CD14-positive monocyte (primary cell): ENCODE results near the gene JARID2. TPM values are rescaled to one million over a fixed set of nuclear protein-coding genes. Genes with fewer than 3 reads are reported as not detected.

ENCODE experiments used
- DNase-seq, 3 donors: peaks; one replicate each; pipeline ENCODE4 v3.0.0-alpha.2; 2011 to 2022
- H2AFZ ChIP-seq: 2 replicates; pipeline ENCODE4 v1.6.0; 2012; ENCODE audit warnings: mild to moderate bottlenecking, low read depth, low read length, inconsistent platforms; ENCODE audit not compliant: insufficient read depth, poor library complexity, severe bottlenecking
- H3K27ac ChIP-seq, 2 donors: 1 replicate in 1 of 2; 2 replicates in 1 of 2; pipeline ENCODE4 v1.5.1; 2012 to 2013; ENCODE audit warnings: low read length in 2 of 2, control low read depth in 1 of 2, inconsistent platforms in 1 of 2, low read depth in 1 of 2, mild to moderate bottlenecking in 1 of 2
- H3K27me3 ChIP-seq, 2 donors: one replicate each; pipeline versions ENCODE4 v1.6.0 to v1.6.1; 2011 to 2013; ENCODE audit warnings: low read length in 2 of 2; ENCODE audit not compliant: control insufficient read depth in 2 of 2, insufficient read depth in 2 of 2
- H3K36me3 ChIP-seq, 2 donors: replicated peaks in 1 of 2; 1 replicate in 1 of 2; 2 replicates in 1 of 2; pipeline versions ENCODE4 v1.5.1 to v1.6.1; 2012 to 2013; ENCODE audit warnings: low read length in 2 of 2, control low read depth in 1 of 2, inconsistent platforms in 1 of 2, mild to moderate bottlenecking in 1 of 2; ENCODE audit not compliant: insufficient read depth in 2 of 2, control insufficient read depth in 1 of 2
- H3K4me1 ChIP-seq, 2 donors: 1 replicate in 1 of 2; 2 replicates in 1 of 2; pipeline versions ENCODE4 v1.5.1 to v1.6.1; 2012 to 2013; ENCODE audit warnings: low read length in 2 of 2, control low read depth in 1 of 2, inconsistent platforms in 1 of 2, mild to moderate bottlenecking in 1 of 2, moderate library complexity in 1 of 2; ENCODE audit not compliant: insufficient read depth in 2 of 2, control insufficient read depth in 1 of 2
- H3K4me2 ChIP-seq: replicated peaks from 2 replicates; pipeline ENCODE3; 2012; ENCODE audit warnings: low read length, moderate library complexity, mild to moderate bottlenecking; ENCODE audit not compliant: poor library complexity, severe bottlenecking; ENCODE audit errors: extremely low read depth
- H3K4me3 ChIP-seq, 3 experiments: fragments of 200-600 bp in 1 of 3; sonication (generic) in 1 of 3; replicated peaks in 1 of 3; 1 replicate in 2 of 3; 2 replicates in 1 of 3; pipeline ENCODE4 v1.5.1; 2011 to 2013; ENCODE audit warnings: low read length in 3 of 3, mild to moderate bottlenecking in 3 of 3, control low read depth in 2 of 3, low read depth in 2 of 3, inconsistent platforms in 1 of 3, moderate library complexity in 1 of 3
- H3K79me2 ChIP-seq: 2 replicates; pipeline ENCODE4 v1.6.0; 2012; ENCODE audit warnings: mild to moderate bottlenecking, control low read depth, inconsistent platforms, low read length, moderate library complexity; ENCODE audit not compliant: insufficient read depth
- H3K9ac ChIP-seq: 2 replicates; pipeline ENCODE4 v1.6.0; 2017; ENCODE audit warnings: low read length, mild to moderate bottlenecking; ENCODE audit not compliant: insufficient read depth, poor library complexity, severe bottlenecking
- H3K9me3 ChIP-seq, 2 donors: replicated peaks in 1 of 2; 1 replicate in 1 of 2; 2 replicates in 1 of 2; pipeline versions ENCODE4 v1.5.1 to v1.6.1; 2012 to 2013; ENCODE audit warnings: low read length in 2 of 2, control low read depth in 1 of 2; ENCODE audit not compliant: control insufficient read depth in 1 of 2, insufficient read depth in 1 of 2
- H4K20me1 ChIP-seq: 2 replicates; pipeline ENCODE4 v1.6.0; 2012; ENCODE audit warnings: mild to moderate bottlenecking, low read length, control low read depth, moderate library complexity; ENCODE audit not compliant: insufficient read depth
- H3K27ac Mint-ChIP-seq, 7 donors: one replicate each; pipeline ENCODE4 v1.8.0; 2020; ENCODE audit warnings: mild to moderate bottlenecking in 7 of 7, mixed read lengths in 7 of 7, moderate library complexity in 6 of 7, inconsistent platforms in 2 of 7
- H3K27me3 Mint-ChIP-seq, 3 donors: one replicate each; pipeline ENCODE4 v1.8.0; 2021 to 2022; ENCODE audit warnings: low read depth in 3 of 3, mild to moderate bottlenecking in 3 of 3, mixed read lengths in 3 of 3, moderate library complexity in 3 of 3, inconsistent platforms in 1 of 3
- H3K36me3 Mint-ChIP-seq, 2 donors: one replicate each; pipeline ENCODE4 v1.8.0; 2020; ENCODE audit warnings: mixed read lengths in 2 of 2, inconsistent platforms in 1 of 2, mild to moderate bottlenecking in 1 of 2
- H3K4me1 Mint-ChIP-seq: one replicate; pipeline ENCODE4 v1.8.0; 2020; ENCODE audit warnings: mild to moderate bottlenecking, mixed read lengths
- H3K4me3 Mint-ChIP-seq, 2 donors: one replicate each; pipeline ENCODE4 v1.8.0; 2020; ENCODE audit warnings: mild to moderate bottlenecking in 2 of 2, mixed read lengths in 2 of 2, moderate library complexity in 1 of 2
- H3K9me3 Mint-ChIP-seq, 7 donors: one replicate each; pipeline ENCODE4 v1.8.0; 2020 to 2022; ENCODE audit warnings: mixed read lengths in 7 of 7, mild to moderate bottlenecking in 6 of 7, moderate library complexity in 6 of 7, inconsistent platforms in 2 of 7
- CTCF ChIP-seq: fragments of 200-600 bp; IDR thresholded peaks from one replicate; pipeline ENCODE4 v1.8.0; 2022; ENCODE audit warnings: antibody characterized with exemption, mild to moderate bottlenecking
- WGBS: methylation state at CpG from one replicate; pipeline ENCODE4 v1.1.5; 2013; ENCODE audit warnings: missing lambda C conversion rate; ENCODE audit not compliant: insufficient coverage; 5-methylcytosine and 5-hydroxymethylcytosine counted together
- intact Hi-C, 2 donors: fragments of 100-400 bp; cut with micrococcal nuclease; formaldehyde crosslinking; loops; one replicate each; pipeline versions ENCODE4 v1.15.0 to v1.15.1; 2023
- polyA plus RNA-seq, 3 donors: library from polyadenylated mRNA; depleted of rRNA in 1 of 3; unstranded in 2 of 3; stranded (reverse) in 1 of 3; fragments of 300-500 nt in 2 of 3; fragments of >200 nt in 1 of 3; fragmentation: Illumina TruSeq in 2 of 3; gene quantifications; 1 replicate in 2 of 3; 2 replicates in 1 of 3; pipeline ENCODE4 v1.2.3, GENCODE V29; 2012 to 2021

JARID2 gene
- polyA plus RNA-seq, 3 donors = 6.8 to 17.5 (median 12.5) TPM

GRCh38 chr6:15510121-15510520 lies 264.3 kb downstream of the JARID2 start:
- H3K27ac Mint-ChIP-seq = peak overlapping the region in 4 of 7 donors; percentile 8 to 97 (median 91)
- Histone ChIP-seq H3K4me2 (no peak overlapping the region), H3K4me1 (peaks cover 17 to 30% of the 10 kb centered on the region in 2 donors), H3K36me3 (peaks cover 91 to 98% of the 10 kb centered on the region in 2 donors), H3K9me3 (no peaks in the 10 kb centered on the region), H3K4me3 (no peak overlapping the region), H4K20me1 (peaks cover 97% of the 10 kb centered on the region), H2AFZ (no peak overlapping the region), H3K9ac (no peak overlapping the region), H3K27ac (peak overlapping the region in 1 of 2 donors; percentile 84), H3K27me3 (no peaks in the 10 kb centered on the region), H3K79me2 (peaks cover 46% of the 10 kb centered on the region)
- no peaks in the 10 kb centered on the region for H3K9me3 Mint-ChIP-seq
- no peak for DNase-seq
- peaks cover 26% of the 10 kb centered on the region for H3K4me1 Mint-ChIP-seq
- intact Hi-C loops = no loop called here
- no peak for TF ChIP-seq CTCF
- H3K27me3 Mint-ChIP-seq = peaks cover 0 to 5% (median 3%) of the 10 kb centered on the region in 3 donors
- H3K36me3 Mint-ChIP-seq = peaks cover 89 to 99% of the 10 kb centered on the region in 2 donors
- 100% methylated on average over 1 of the region's 6 CpGs for WGBS
- H3K4me3 Mint-ChIP-seq = no peak overlapping the region

- H2AFZ ChIP-seq = no peak overlapping the region
- peak overlapping the region in 1 of 2 donors; percentile 84 for H3K27ac ChIP-seq
- Mint-ChIP-seq H3K9me3 (no peaks in the 10 kb centered on the region), H3K27ac (peak overlapping the region in 6 of 7 donors; percentile 28 to 92 (median 73)), H3K4me1 (peaks cover 26% of the 10 kb centered on the region), H3K27me3 (peaks cover 0 to 4% (median 3%) of the 10 kb centered on the region in 3 donors), H3K4me3 (no peak overlapping the region), H3K36me3 (peaks cover 89 to 99% of the 10 kb centered on the region in 2 donors)
- H3K4me2 ChIP-seq = no peak overlapping the region
- no peak overlapping the region for H3K9ac ChIP-seq
- no peak for DNase-seq
- peaks cover 43% of the 10 kb centered on the region for H3K79me2 ChIP-seq
- 81% methylated on average over 16 of the region's 16 CpGs for WGBS
- H3K9me3 ChIP-seq = no peaks in the 10 kb centered on the region
- no peak overlapping the region for H3K4me3 ChIP-seq
- no peak for TF ChIP-seq CTCF
- H3K36me3 ChIP-seq = peaks cover 91 to 98% of the 10 kb centered on the region in 2 donors
- H4K20me1 ChIP-seq = peaks cover 97% of the 10 kb centered on the region
- no peaks in the 10 kb centered on the region for H3K27me3 ChIP-seq
- H3K4me1 ChIP-seq = peaks cover 17 to 30% of the 10 kb centered on the region in 2 donors
- intact Hi-C loops = no loop called here
Observed at GRCh38 chr6:15510536-15511247, 264.8 kb downstream of the JARID2 start.
